Esophagus muscularis mucosa (tissue), 4 donors: Measurements from ENCODE around the gene CLTRN. TPM values are rescaled to one million over a fixed set of nuclear protein-coding genes. Genes with fewer than 3 reads are reported as not detected.

Source experiments
- DNase-seq: peaks from one replicate; pipeline ENCODE4 v3.0.0-alpha.2; 2017; ENCODE audit errors: extremely low spot score
- H3K27ac ChIP-seq, 4 donors: fragments of 200-600 bp; sonication (generic); replicated peaks in 1 of 4; 1 replicate in 3 of 4; 2 replicates in 1 of 4; pipeline ENCODE4 v1.5.1; 2016 to 2019; ENCODE audit warnings: mild to moderate bottlenecking in 1 of 4
- H3K27me3 ChIP-seq, 4 donors: fragments of 200-600 bp; sonication (generic); one replicate each; pipeline versions ENCODE4 v1.5.1 to v1.6.0; 2016 to 2019
- H3K36me3 ChIP-seq, 4 donors: fragments of 200-600 bp; sonication (generic); one replicate each; pipeline ENCODE4 v1.5.1; 2016 to 2019
- H3K4me1 ChIP-seq, 4 donors: fragments of 200-600 bp; sonication (generic); one replicate each; pipeline ENCODE4 v1.5.1; 2016 to 2019
- H3K4me3 ChIP-seq, 4 donors: fragments of 200-600 bp; sonication (generic); 1 replicate in 2 of 4; 2 replicates in 2 of 4; pipeline ENCODE4 v1.5.1; 2016 to 2019; ENCODE audit warnings: mild to moderate bottlenecking in 4 of 4, moderate library complexity in 1 of 4
- H3K9me3 ChIP-seq, 4 donors: fragments of 200-600 bp; sonication (generic); 1 replicate in 3 of 4; 2 replicates in 1 of 4; pipeline ENCODE4 v1.5.1; 2016 to 2019
- CTCF ChIP-seq, 3 experiments: fragments of 200-600 bp in 2 of 3; fragments of 450-650 bp in 1 of 3; sonication (generic) in 2 of 3; IDR thresholded peaks; one replicate each; pipeline ENCODE4 v1.5.1; 2017 to 2019; ENCODE audit warnings: antibody characterized with exemption in 3 of 3, mild to moderate bottlenecking in 2 of 3, moderate library complexity in 1 of 3
- EP300 ChIP-seq: sonication (generic); formaldehyde crosslinking; IDR thresholded peaks from one replicate; pipeline ENCODE4 v1.6.1; 2017; ENCODE audit warnings: antibody characterized with exemption
- POLR2A ChIP-seq: fragments of 450-650 bp; IDR thresholded peaks from one replicate; pipeline ENCODE4 v1.6.1; 2017; ENCODE audit warnings: antibody characterized with exemption, moderate library complexity, mild to moderate bottlenecking, low read depth
- POLR2AphosphoS5 ChIP-seq, 2 donors: sonication (generic); formaldehyde crosslinking; IDR thresholded peaks; one replicate each; pipeline ENCODE4 v1.6.1; 2017; ENCODE audit warnings: antibody characterized with exemption in 2 of 2
- WGBS: methylation state at CpG from one replicate; pipeline ENCODE4 v1.1.5; 2018; 5-methylcytosine and 5-hydroxymethylcytosine counted together
- intact Hi-C: fragments of 100-400 bp; cut with DNase I; formaldehyde crosslinking; loops from one replicate; pipeline ENCODE4 v1.15.1; 2023
- total RNA-seq, 4 donors: library from RNA; depleted of rRNA; stranded (reverse); fragments of >200 nt; gene quantifications; one replicate each; pipeline versions ENCODE4 v1.1.0 to v1.2.1, GENCODE V29; 2016

The CLTRN gene
- total RNA-seq, 4 donors from 2014 or later, result 0.23 to 0.42 (median 0.33) TPM; not detected in 1

DNA sequence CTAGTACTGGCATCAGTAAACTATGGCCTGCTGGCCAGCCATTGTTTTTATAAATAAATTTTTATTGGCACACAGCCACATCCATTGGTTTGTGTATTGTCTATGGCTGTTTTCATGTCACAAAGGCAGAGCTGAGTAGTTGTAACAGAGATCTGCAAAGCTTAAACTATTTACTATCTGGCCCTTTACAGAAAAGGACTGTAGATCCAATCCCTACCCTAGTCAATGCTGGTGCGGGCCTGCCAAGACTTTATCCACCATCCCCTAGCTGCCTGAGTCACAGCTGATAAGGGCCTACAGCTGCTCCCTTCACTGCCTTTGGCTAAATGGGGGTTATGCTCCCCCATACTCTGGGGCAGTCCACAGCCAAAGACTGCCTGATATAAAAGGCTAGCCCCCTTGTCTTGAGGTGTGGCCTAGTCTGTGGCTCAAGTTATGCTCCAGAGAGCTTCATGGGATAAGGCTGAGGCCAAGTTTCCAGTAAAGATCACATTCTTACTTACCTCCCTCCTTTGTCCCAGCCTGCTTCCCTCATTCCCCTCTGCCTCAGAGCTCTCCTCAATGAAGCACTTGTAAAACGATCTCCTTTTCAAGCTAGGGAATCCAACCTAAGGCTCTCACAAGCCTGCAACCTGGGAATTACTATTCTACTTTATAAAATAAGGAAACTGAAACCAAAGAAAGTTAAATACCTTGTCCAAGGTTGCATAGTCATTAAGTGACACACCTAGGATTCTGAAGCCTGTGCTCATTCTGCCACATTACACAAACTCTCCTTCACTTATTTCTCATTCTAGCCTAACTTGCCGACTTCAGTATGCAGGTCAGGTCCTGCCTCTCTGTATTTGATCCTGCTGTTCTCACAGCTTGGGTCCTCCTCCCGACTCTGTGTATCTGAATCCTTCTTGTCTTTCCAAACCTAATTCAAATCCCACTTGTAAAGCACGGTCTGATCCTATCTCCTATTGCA is 84.5 kb downstream of the CLTRN start:
- DNase-seq, result no peak
- intact Hi-C loops, result no loop called here
- 61% methylated on average over 5 of the region's 5 CpGs for WGBS
- no peak for TF ChIP-seq POLR2A
- no peak for TF ChIP-seq CTCF (IDR thresholded peaks at IDR 0.05)
- TF ChIP-seq EP300, result no peak
- TF ChIP-seq POLR2AphosphoS5 (IDR thresholded peaks at IDR 0.05), result no peak
- no peaks in the 10 kb centered on the region for H3K27me3 ChIP-seq
- H3K9me3 ChIP-seq, result peaks cover 0 to 4% (median 0%) of the 10 kb centered on the region in 4 donors
- no peak overlapping the region for H3K4me3 ChIP-seq
- no peaks in the 10 kb centered on the region for H3K36me3 ChIP-seq
- H3K4me1 ChIP-seq, result no peaks in the 10 kb centered on the region
- no peak overlapping the region for H3K27ac ChIP-seq

Other genes starting within 250 kb of the CLTRN start
- 10 to 100 TPM; 12.1 to 24.9 (median 19.3) TPM for gene PIR, start 171.5 kb downstream of the CLTRN start, total RNA-seq
- 1 to 10 TPM; 2.0 to 2.9 (median 2.7) TPM for gene BMX, start 164.0 kb downstream of the CLTRN start, total RNA-seq
- 1 to 10 TPM; 2.9 to 5.2 (median 4.2) TPM for gene ACE2, start 63.8 kb downstream of the CLTRN start, total RNA-seq
- 1 to 10 TPM; 4.2 to 8.2 (median 6.0) TPM for gene CA5B, start 73.5 kb upstream of the CLTRN start, total RNA-seq
- 10 to 100 TPM in 1 of 4 donors, 1 to 10 TPM in 3; 7.0 to 12.4 (median 9.0) TPM for gene ZRSR2, start 125.7 kb upstream of the CLTRN start, total RNA-seq
- 100 to 1,000 TPM; 136 to 142 (median 140) TPM for gene AP1S2, start 190.0 kb upstream of the CLTRN start, total RNA-seq